Measurements from ENCODE around the gene IKZF3.

The IKZF3 gene

GRCh38 chr17:39736319-39737165 lies 127.6 kb downstream of the IKZF3 start:
- no peak overlapping the region for H3K9ac ChIP-seq (ENCODE audit: low read length)

GRCh38 chr17:39735882-39736281 lies 128.2 kb downstream of the IKZF3 start:
- Histone ChIP-seq H3K4me3 (ENCODE audit: insufficient read depth, low read length, poor library complexity, severe bottlenecking) (no peak overlapping the region), H3K27ac (ENCODE audit: low read depth, low read length) (no peak overlapping the region), H3K27me3 (ENCODE audit: low read length) (no peaks in the 10 kb centered on the region), H3K79me2 (ENCODE audit: insufficient read depth, low read length) (no peaks in the 10 kb centered on the region), H4K20me1 (ENCODE audit: low read depth, low read length) (no peaks in the 10 kb centered on the region), H3F3A (ENCODE audit: insufficient read depth) (no peaks in the 10 kb centered on the region; the same call in 1 of the 2 replicates), H3K9me3 (ENCODE audit: insufficient read depth, low read length) (no peaks in the 10 kb centered on the region), H2AFZ (ENCODE audit: low read depth, low read length, severe bottlenecking) (no peak overlapping the region), H3K9ac (ENCODE audit: low read length) (no peak overlapping the region), H3K4me2 (ENCODE audit: low read depth, low read length, poor library complexity, severe bottlenecking) (no peak overlapping the region), H3K9me2 (replicated peaks; ENCODE audit: insufficient read depth, low read length) (no peaks in the 10 kb centered on the region), H3K36me3 (ENCODE audit: low read length) (no peaks in the 10 kb centered on the region)
- no peak for TF ChIP-seq EZH2phosphoT487 (conservative IDR thresholded peaks at IDR 0.05; ENCODE audit: low read length)
- no peak for TF ChIP-seq CTCF (IDR thresholded peaks at IDR 0.05; ENCODE audit: insufficient read depth, low read length, poor library complexity, severe bottlenecking)

More at GRCh38 chr17:39736319-39737165, 127.6 kb downstream of the IKZF3 start:
- no peak overlapping the region for H3K27ac ChIP-seq (ENCODE audit: low read depth, low read length)
- H2AFZ ChIP-seq (ENCODE audit: low read depth, low read length, severe bottlenecking) = no peak overlapping the region
- no peaks in the 10 kb centered on the region for H3K9me2 ChIP-seq (replicated peaks; ENCODE audit: insufficient read depth, low read length)
- H3K36me3 ChIP-seq (ENCODE audit: low read length) = no peaks in the 10 kb centered on the region
- no peaks in the 10 kb centered on the region for H4K20me1 ChIP-seq (ENCODE audit: low read depth, low read length)
- no peaks in the 10 kb centered on the region for H3K27me3 ChIP-seq (ENCODE audit: low read length)
- no peaks in the 10 kb centered on the region for H3K9me3 ChIP-seq (ENCODE audit: insufficient read depth, low read length)
- TF ChIP-seq CTCF (IDR thresholded peaks at IDR 0.05; ENCODE audit: insufficient read depth, low read length, poor library complexity, severe bottlenecking) = no peak
- no peak for TF ChIP-seq EZH2phosphoT487 (conservative IDR thresholded peaks at IDR 0.05; ENCODE audit: low read length)
- H3F3A ChIP-seq (ENCODE audit: insufficient read depth) = no peaks in the 10 kb centered on the region; the same call in 1 of the 2 replicates
- H3K4me2 ChIP-seq (ENCODE audit: low read depth, low read length, poor library complexity, severe bottlenecking) = no peak overlapping the region
- no peaks in the 10 kb centered on the region for H3K79me2 ChIP-seq (ENCODE audit: insufficient read depth, low read length)
- H3K4me3 ChIP-seq (ENCODE audit: insufficient read depth, low read length, poor library complexity, severe bottlenecking) = no peak overlapping the region

GRCh38 chr17:39732586-39732985 lies 131.5 kb downstream of the IKZF3 start:
- no peaks in the 10 kb centered on the region for H3K36me3 ChIP-seq (ENCODE audit: low read length)
- H4K20me1 ChIP-seq (ENCODE audit: low read depth, low read length) = no peaks in the 10 kb centered on the region
- H3K27me3 ChIP-seq (ENCODE audit: low read length) = no peaks in the 10 kb centered on the region
- no peak overlapping the region for H2AFZ ChIP-seq (ENCODE audit: low read depth, low read length, severe bottlenecking)
- no peak overlapping the region for H3K27ac ChIP-seq (ENCODE audit: low read depth, low read length)
- H3F3A ChIP-seq (ENCODE audit: insufficient read depth) = no peaks in the 10 kb centered on the region; the same call in 1 of the 2 replicates
- TF ChIP-seq CTCF (IDR thresholded peaks at IDR 0.05; ENCODE audit: insufficient read depth, low read length, poor library complexity, severe bottlenecking) = no peak
- no peak for TF ChIP-seq EZH2phosphoT487 (conservative IDR thresholded peaks at IDR 0.05; ENCODE audit: low read length)
- H3K9me3 ChIP-seq (ENCODE audit: insufficient read depth, low read length) = no peaks in the 10 kb centered on the region
- H3K9ac ChIP-seq (ENCODE audit: low read length) = no peak overlapping the region
- peaks cover 11% of the 10 kb centered on the region; the same call in 1 of the 2 replicates for H3K79me2 ChIP-seq (ENCODE audit: insufficient read depth, low read length)
- H3K9me2 ChIP-seq (replicated peaks; ENCODE audit: insufficient read depth, low read length) = no peaks in the 10 kb centered on the region
- H3K4me3 ChIP-seq (ENCODE audit: insufficient read depth, low read length, poor library complexity, severe bottlenecking) = no peak overlapping the region
- H3K4me2 ChIP-seq (ENCODE audit: low read depth, low read length, poor library complexity, severe bottlenecking) = no peak overlapping the region

Data from SU-DHL-6 (cell line).